HEK293 (cell line): ENCODE results near the gene GSK3B.

ENCODE experiments used
- HOXD13 ChIP-seq: sonication (generic); formaldehyde crosslinking; IDR thresholded peaks from 2 replicates; pipeline ENCODE4 v1.8.0; 2022; ENCODE audit warnings: missing genetic modification reagents, borderline replicate concordance
- MYNN ChIP-seq: fragments of 450-650 bp; formaldehyde crosslinking; IDR thresholded peaks from 2 replicates; pipeline ENCODE4 v1.5.1; 2016; ENCODE audit warnings: missing biosample characterization, missing genetic modification characterization, borderline replicate concordance
- OSR2 ChIP-seq: fragments of 450-650 bp; formaldehyde crosslinking; IDR thresholded peaks from 2 replicates; pipeline ENCODE4 v1.5.1; 2016; ENCODE audit warnings: missing biosample characterization, missing genetic modification characterization
- TCF7L2 ChIP-seq: IDR thresholded peaks from 2 replicates; pipeline ENCODE4 v1.6.1; 2011; ENCODE audit warnings: low read depth, mild to moderate bottlenecking, inconsistent platforms, low read length, moderate library complexity, borderline replicate concordance
- TRIM28 ChIP-seq: IDR thresholded peaks from 2 replicates; pipeline ENCODE4 v1.6.1; 2011; ENCODE audit warnings: low read length, control low read depth, borderline replicate concordance
- TSHZ1 ChIP-seq: fragments of 450-650 bp; formaldehyde crosslinking; IDR thresholded peaks from 2 replicates; pipeline ENCODE4 v1.5.1; 2016; ENCODE audit warnings: missing biosample characterization, missing genetic modification characterization, borderline replicate concordance
- ZBTB1 ChIP-seq: fragments of 450-650 bp; formaldehyde crosslinking; IDR thresholded peaks from 2 replicates; pipeline ENCODE4 v1.5.1; 2016; ENCODE audit warnings: missing biosample characterization, missing genetic modification characterization
- ZBTB11 ChIP-seq: fragments of 450-650 bp; formaldehyde crosslinking; conservative IDR thresholded peaks from 2 replicates; pipeline ENCODE4 v1.5.1; 2016; ENCODE audit warnings: low read depth, missing biosample characterization, missing genetic modification characterization
- ZBTB26 ChIP-seq: fragments of 450-650 bp; formaldehyde crosslinking; optimal IDR thresholded peaks from 2 replicates; pipeline ENCODE3; 2016; ENCODE audit warnings: missing biosample characterization, mild to moderate bottlenecking, missing genetic modification characterization
- ZBTB6 ChIP-seq: fragments of 450-650 bp; formaldehyde crosslinking; IDR thresholded peaks from 2 replicates; pipeline ENCODE4 v1.5.1; 2017; ENCODE audit warnings: missing biosample characterization, missing genetic modification characterization
- ZFP37 ChIP-seq: fragments of 450-650 bp; formaldehyde crosslinking; IDR thresholded peaks from 2 replicates; pipeline ENCODE4 v1.5.1; 2016; ENCODE audit warnings: missing biosample characterization, missing genetic modification characterization
- ZFP41 ChIP-seq: fragments of 450-650 bp; formaldehyde crosslinking; IDR thresholded peaks from 2 replicates; pipeline ENCODE4 v1.5.1; 2016; ENCODE audit warnings: missing biosample characterization, missing genetic modification characterization, borderline replicate concordance
- ZNF223 ChIP-seq: fragments of 450-650 bp; formaldehyde crosslinking; IDR thresholded peaks from 2 replicates; pipeline ENCODE4 v1.5.1; 2016; ENCODE audit warnings: missing biosample characterization, missing genetic modification characterization
- ZNF391 ChIP-seq: fragments of 450-650 bp; formaldehyde crosslinking; IDR thresholded peaks from 2 replicates; pipeline ENCODE4 v1.5.1; 2016; ENCODE audit warnings: low read depth, missing biosample characterization, missing genetic modification characterization, borderline replicate concordance
- ZNF394 ChIP-seq: fragments of 450-650 bp; formaldehyde crosslinking; IDR thresholded peaks from 2 replicates; pipeline ENCODE4 v1.5.1; 2016; ENCODE audit warnings: missing biosample characterization, missing genetic modification characterization, mild to moderate bottlenecking, moderate library complexity, borderline replicate concordance
- ZNF518A ChIP-seq: fragments of 450-650 bp; formaldehyde crosslinking; conservative IDR thresholded peaks from 2 replicates; pipeline ENCODE4 v1.5.1; 2016; ENCODE audit warnings: low read depth, missing biosample characterization, missing genetic modification characterization
- ZNF549 ChIP-seq: fragments of 450-650 bp; IDR thresholded peaks from 2 replicates; pipeline ENCODE4 v1.5.1; 2018; ENCODE audit warnings: missing biosample characterization, missing genetic modification characterization, mild to moderate bottlenecking, inconsistent platforms, moderate library complexity
- ZNF664 ChIP-seq: fragments of 450-650 bp; formaldehyde crosslinking; IDR thresholded peaks from 2 replicates; pipeline ENCODE4 v1.5.1; 2016; ENCODE audit warnings: missing biosample characterization, missing genetic modification characterization
- ZNF76 ChIP-seq: fragments of 450-650 bp; formaldehyde crosslinking; IDR thresholded peaks from 2 replicates; pipeline ENCODE4; 2016; ENCODE audit warnings: low read depth, missing biosample characterization, missing genetic modification characterization, borderline replicate concordance
- ZNF768 ChIP-seq: fragments of 450-650 bp; formaldehyde crosslinking; IDR thresholded peaks from 2 replicates; pipeline ENCODE4 v1.5.1; 2018; ENCODE audit warnings: missing biosample characterization, mild to moderate bottlenecking, missing genetic modification characterization
- ZNF791 ChIP-seq: fragments of 450-650 bp; formaldehyde crosslinking; IDR thresholded peaks from 2 replicates; pipeline ENCODE4 v1.5.1; 2016; ENCODE audit warnings: missing biosample characterization, missing genetic modification characterization
- ZNF843 ChIP-seq: fragments of 450-650 bp; formaldehyde crosslinking; IDR thresholded peaks from 2 replicates; pipeline ENCODE4 v1.5.1; 2016; ENCODE audit warnings: missing biosample characterization, missing genetic modification characterization
- ZSCAN18 ChIP-seq: fragments of 450-650 bp; formaldehyde crosslinking; IDR thresholded peaks from 2 replicates; pipeline ENCODE4 v1.5.1; 2016; ENCODE audit warnings: missing biosample characterization, missing genetic modification characterization

Gene GSK3B

GRCh38 chr3:120048355-120049041 is 45.7 kb downstream of the GSK3B start (continued):
- TF ChIP-seq TSHZ1 (tag by site-specific recombination): 0 out of 2 replicates have a peak, but pooled peaks have one; percentile 23
- TF ChIP-seq ZNF391 (tag by site-specific recombination): no peak
- peak; percentile 65 for TF ChIP-seq TRIM28
- TF ChIP-seq ZBTB1 (tag by site-specific recombination): no peak
- no peak for TF ChIP-seq TCF7L2
- TF ChIP-seq ZFP41 (tag by site-specific recombination): no peak
- TF ChIP-seq ZNF223 (tag by site-specific recombination): no peak
- no peak for TF ChIP-seq ZNF76 (tag by site-specific recombination)
- no peak for TF ChIP-seq ZSCAN18 (tag by site-specific recombination)
- peak; percentile 97 for TF ChIP-seq OSR2 (tag by site-specific recombination)
- TF ChIP-seq ZBTB11 (tag by site-specific recombination): no peak
- no peak for TF ChIP-seq ZNF394
- TF ChIP-seq ZNF768 (tag by site-specific recombination): no peak
- peak; percentile 94 for TF ChIP-seq ZNF843 (tag by site-specific recombination)
- TF ChIP-seq ZBTB6 (tag by site-specific recombination): no peak
- no peak for TF ChIP-seq ZNF518A (tag by site-specific recombination)
- no peak for TF ChIP-seq ZFP37 (tag by site-specific recombination)
- no peak for TF ChIP-seq HOXD13 (CRISPR knock-in tag)
- no peak for TF ChIP-seq ZBTB26 (tag by site-specific recombination)
- no peak for TF ChIP-seq ZNF549 (tag by site-specific recombination)
- TF ChIP-seq ZNF664: peak; percentile 41; the same call in 1 of the 2 replicates
- TF ChIP-seq MYNN (tag by site-specific recombination): no peak
- TF ChIP-seq ZNF791 (tag by site-specific recombination): no peak
